ENCODE data around the gene KDSR.

Gene KDSR

GRCh38 chr18:63367053-63367953, at the start of gene KDSR:
Gene KDSR (minus strand): TSS chr18:63367206. CDS start chr18:63367118, 88 bp downstream.
- peak; percentile 99 for DNase-seq (ENCODE audit: low read depth)

DNA sequence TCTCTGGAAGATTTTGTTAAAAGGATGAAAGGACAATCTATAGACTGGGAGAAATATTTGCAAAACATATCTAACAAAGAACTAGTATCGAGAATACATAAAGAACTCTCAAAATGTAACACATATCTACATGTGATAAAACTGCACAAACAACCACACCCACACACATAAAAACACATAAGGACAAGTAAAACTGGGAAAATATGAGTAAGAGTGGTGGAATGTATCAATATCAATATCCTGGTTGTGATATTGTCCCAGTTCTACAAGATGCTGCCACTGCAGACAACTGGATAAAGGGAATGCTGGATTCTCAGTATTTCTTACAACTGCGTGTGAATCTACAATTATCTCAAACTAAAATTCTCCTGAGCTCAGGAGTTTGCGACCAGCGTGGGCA, 45.9 kb upstream of the KDSR start:
- no peak for DNase-seq (ENCODE audit: low read depth)

DNA sequence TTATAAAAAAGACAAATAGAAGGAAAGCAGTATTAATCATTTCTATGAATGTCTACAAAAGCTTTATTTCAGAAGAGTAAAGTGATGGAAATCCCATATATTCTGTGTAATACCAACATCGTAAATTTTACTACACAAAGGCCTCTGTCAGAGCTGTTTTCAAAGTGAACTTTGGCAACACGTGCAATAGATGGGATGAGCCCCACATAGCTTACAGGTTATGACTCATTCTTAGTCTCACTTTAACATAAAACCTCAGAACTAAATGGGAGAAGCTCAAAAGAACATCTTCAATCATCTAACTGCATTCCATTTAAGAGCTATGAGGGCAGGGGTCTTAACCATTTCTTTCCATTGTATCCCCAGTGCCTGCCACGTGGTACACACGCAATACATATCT, 43.8 kb upstream of the KDSR start:
- peak; percentile 85 for DNase-seq (ENCODE audit: low read depth)

DNA sequence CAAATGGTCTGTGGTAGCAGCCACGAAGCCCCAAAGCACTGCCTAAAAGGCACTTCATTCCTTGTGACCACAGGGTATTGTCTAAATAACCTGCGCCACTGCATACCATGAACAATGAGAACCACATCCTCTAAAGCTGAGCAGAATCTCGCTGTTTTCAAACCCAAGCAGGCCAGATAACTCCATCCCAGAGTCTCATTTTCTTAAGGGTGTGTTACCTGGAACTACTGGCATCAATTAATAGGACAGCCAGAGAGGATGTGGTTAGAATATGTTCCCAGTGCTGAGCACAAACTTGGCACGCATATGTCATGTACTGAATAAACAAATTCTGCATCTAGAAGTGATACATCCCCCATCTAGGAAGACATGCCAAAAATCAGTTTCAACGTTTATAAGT, 42.3 kb upstream of the KDSR start:
- DNase-seq (ENCODE audit: low read depth), result peak; percentile 70

- peak; percentile 18 for DNase-seq (ENCODE audit: low read depth)
Observed at GRCh38 chr18:63407734-63408133, 40.7 kb upstream of the KDSR start.

GRCh38 chr18:63405986-63406385, 39.0 kb upstream of the KDSR start:
- no peak for DNase-seq (ENCODE audit: low read depth)

DNA sequence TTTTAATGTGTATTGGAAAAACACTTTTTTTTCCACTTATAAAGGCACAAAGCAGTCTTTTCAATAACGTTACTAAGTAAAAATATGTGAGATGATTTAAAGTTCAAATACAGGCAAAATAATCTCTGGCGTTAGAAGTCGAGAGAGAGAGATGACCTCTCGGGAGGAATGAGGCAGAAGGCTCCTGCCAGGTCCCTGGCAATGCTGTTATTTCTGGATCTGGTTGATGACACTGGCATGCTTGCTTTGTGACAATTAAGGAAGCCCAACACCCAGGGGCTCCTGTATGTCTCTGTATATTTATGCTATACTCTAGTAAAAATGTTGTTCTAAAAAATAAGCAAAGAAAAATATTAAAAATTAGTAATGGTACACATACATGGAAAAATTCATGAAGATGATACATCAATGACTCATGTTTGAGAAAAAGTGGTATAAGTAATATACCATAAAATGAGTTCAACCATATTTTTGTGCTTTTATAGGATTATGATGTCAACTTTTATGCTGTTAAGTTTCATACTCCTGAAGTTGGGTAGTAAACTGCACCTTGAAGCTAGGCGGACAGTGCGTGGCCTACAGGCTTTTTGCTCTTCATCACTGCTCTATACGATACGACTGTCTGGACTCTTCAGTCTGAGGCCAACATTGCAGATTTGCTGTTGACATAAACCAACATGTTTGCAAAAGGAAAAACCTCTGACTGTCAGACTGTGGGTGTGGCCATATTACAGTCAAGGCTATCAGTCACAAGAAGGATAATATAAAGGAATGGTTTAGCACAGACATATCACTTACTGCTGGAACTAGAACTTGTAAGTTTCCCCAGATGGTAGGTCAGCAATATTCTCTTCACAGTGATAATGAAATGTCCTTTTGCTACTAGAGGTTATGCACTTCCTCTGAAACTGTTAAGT, 35.5 kb upstream of the KDSR start:
- DNase-seq (ENCODE audit: low read depth), result no peak

GRCh38 chr18:63399300-63399699, 32.3 kb upstream of the KDSR start:
- no peak for DNase-seq (ENCODE audit: low read depth)

- no peak for DNase-seq (ENCODE audit: low read depth)
Observed at GRCh38 chr18:63397349-63397748, 30.3 kb upstream of the KDSR start.

GRCh38 chr18:63395503-63395902, 28.5 kb upstream of the KDSR start:
- DNase-seq (ENCODE audit: low read depth), result no peak

DNA sequence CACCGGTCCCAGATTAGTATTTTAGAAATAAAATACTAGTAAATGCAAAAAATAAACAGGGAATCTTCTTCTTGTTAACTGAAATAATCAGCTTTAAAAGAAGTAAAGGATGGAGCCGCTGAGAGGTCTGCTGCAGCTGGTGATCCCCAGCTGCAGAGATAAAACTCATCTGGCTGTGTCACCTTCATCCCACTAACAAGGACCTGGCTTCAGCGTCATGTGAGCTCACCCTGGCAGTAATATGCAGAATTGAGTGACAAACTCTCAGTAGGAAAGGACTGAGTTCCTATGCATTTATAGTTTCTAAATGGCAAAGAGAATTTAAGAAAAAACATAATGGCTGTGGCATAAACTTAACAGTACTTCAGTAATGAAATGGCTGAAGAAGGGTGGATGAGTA, 27.9 kb upstream of the KDSR start:
- DNase-seq (ENCODE audit: low read depth), result no peak

DNA sequence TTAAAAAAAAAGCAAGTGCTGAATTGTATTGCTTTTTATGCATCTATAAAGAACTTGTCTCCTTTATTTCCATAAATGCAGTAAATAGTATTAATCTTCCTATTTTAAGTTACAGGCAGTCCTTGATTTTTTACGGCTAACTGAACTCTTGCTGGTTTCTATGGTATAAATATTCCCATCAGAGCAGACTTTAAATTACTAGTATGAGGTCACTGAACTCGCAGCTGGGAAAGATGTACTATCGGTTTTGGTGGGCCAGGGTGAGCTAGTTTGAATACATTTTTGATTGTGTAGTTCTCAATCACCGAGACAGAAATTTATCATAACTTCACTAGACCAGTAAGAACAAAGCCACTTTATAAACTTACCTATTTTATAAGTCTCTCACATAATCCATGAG, 20.9 kb upstream of the KDSR start:
- DNase-seq (ENCODE audit: low read depth), result no peak

GRCh38 chr18:63382843-63383242, 15.8 kb upstream of the KDSR start:
- DNase-seq (ENCODE audit: low read depth), result no peak

DNA sequence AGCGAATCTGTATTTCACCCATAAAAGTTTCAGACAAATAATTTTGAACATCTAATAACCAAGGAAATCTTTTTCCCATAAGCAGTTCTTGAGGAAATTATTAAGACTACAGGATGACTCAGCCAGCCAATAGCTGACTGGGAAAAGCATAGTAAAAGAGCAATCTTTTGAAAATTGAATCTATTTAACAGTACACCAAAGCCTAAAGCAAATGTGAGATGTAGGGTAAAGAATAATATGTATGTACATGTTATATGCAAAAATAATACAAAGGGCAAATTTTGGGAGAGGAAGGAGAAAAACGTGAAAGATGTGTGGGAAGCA, 12.6 kb upstream of the KDSR start:
- DNase-seq (ENCODE audit: low read depth), result peak; percentile 28

GRCh38 chr18:63378919-63379638, 12.1 kb upstream of the KDSR start:
- DNase-seq (ENCODE audit: low read depth), result no peak

DNA sequence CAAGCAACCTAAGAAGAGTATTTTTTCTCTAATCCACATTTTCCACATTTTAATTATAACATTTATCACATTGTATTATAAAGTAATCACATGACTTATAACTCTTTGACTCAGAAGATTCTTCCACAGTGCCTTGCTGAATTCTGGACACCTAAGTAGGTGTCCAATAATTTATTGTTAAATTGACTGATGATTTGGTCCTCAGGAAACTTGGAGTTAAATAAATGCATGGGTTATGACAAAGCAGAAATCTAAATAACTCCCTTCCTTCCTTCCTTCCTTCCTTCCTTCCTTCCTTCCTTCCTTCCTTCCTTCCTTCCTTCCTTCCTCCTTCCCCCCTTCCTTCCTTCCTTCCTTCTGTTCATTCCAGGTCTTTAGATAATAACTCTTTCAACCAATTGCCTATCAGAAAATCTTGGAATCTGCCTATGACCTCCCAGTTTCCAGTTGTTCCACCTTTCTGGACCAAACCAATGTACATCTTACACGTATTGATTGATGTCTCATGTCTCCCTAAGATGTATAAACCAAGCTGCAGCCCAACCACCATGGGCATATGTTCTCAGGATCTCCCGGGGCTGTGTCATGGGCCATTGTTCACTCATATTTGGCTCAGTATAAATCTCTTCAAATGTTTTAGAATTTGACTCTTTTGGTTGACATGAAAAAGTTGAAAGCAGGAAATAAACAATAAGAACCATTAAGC, 10.4 kb upstream of the KDSR start:
- DNase-seq (ENCODE audit: low read depth), result no peak

DNA sequence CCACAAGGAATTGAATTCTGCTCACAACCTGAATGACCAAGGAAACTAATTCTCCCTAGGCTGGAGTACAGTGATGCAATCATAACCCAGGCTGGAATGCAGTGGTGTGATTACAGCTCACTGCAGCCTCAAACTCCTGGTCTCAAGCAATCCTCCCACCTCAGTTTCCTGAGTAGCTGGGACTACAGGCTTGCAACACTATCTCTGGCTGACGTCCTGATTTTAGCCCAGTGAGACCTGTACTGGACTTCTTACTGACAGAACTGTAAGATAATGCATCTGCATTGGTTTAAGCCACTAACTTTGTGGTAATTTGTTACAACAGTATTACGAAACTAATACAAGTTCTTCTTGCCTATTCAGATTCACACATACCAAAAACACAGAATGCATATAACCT, 9.5 kb upstream of the KDSR start:
- DNase-seq (ENCODE audit: low read depth), result peak; percentile 93

DNA sequence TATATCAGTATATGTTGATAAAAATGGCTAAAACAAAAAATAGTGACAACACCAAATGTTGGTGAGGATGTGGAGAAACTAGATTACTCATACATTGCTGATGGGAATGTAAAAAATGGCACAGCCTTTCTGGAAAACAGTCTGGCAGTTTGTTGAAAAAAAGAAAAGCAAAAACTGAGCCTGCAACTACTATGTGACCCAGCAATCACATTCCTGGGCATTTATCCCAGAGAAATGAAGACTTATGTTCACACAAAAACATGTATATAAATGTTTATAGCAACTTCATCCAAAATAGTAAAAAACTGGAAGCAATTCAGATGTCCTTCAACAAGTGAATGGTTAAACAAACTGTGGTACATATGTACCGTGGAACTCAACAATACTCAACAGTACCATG, 7.5 kb upstream of the KDSR start:
- peak; percentile 22 for DNase-seq (ENCODE audit: low read depth)

DNA sequence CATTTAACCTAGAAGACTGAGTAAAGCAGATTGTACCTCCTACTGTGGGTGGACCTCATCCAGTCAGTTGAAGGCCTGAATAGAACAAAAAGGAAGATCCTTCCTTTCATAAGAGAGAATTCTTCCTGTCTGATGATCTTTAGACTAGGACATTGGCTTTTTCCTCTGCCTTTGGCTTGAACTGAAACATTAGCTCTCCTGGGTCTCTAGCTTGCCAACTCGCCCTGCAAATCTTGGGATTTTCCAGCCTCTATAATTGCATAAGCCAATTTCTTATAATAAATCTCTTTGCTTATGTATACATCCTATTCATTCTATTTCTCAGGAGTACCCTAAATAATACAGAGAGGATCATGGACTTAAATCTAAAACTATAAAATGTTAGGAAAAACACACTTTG, 6.2 kb upstream of the KDSR start:
- DNase-seq (ENCODE audit: low read depth), result no peak

- DNase-seq (ENCODE audit: low read depth), result peak; percentile 25
Observed at GRCh38 chr18:63368611-63369010, 1.6 kb upstream of the KDSR start.

DNA sequence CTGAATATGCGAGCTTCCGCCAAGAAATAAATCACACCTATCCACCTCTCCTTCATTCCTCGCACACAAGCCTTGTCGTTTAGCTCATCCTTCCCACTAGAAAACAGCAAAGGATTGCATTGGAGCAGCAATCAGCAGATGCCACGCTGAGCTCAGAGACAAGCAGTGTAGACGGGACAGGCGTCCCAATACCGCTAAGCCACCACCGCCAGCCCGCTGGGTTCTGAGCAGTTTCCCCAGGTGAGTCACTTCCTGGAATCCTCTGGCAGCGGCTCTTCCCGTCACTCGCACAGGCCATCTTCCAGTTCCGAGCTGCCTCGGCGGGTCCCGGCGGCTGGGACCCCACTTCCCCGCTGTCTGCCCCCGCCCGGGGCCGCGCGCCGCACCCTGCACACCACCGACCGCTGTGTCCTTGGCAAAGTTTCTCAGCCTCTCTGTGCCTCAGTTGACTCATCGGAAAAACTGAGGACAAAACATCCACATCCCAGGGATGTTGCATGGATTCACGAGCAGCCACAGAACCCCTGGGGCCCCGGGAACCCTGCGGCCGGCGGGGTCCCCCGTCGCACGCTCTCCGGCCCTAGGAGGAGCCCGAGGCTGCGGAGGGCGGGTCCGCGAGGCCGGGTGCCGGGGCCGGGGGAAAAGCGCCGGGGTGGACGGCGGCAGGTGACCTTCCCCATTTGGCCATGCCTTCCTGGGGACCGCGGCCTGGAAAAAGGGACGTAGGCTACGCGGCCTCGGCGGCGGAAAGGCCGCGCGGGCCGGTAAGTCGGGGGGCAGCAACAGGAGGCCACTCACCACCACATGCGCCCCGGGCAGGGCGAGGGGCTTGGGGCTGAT, 573 bp downstream of the KDSR start:
- DNase-seq (ENCODE audit: low read depth), result peak; percentile 68

Data from iris pigment epithelial cell (primary cell).